Panc1 (cell line): ENCODE measurements around the gene FERMT3. TPM values are rescaled to one million over a fixed set of nuclear protein-coding genes. Genes with fewer than 3 reads are reported as not detected.

Source experiments
- ATAC-seq: fragments of 200-7000 bp; cut with Tn5 transposase; 2 replicates; pipeline ENCODE4 v1.9.1; 2020; ENCODE audit warnings: mild to moderate bottlenecking, moderate library complexity
- BruUV-seq: library from RNA; stranded (reverse); fragments of 400-500 nt; replicated peaks from 2 replicates; lab custom pipeline; 2021; lab: Mats Ljungman, UMichigan
- CTCF ChIA-PET: fragments of 300-600 bp; sonication (Branson Sonifier 250); formaldehyde crosslinking; loops from one replicate; lab custom pipeline; 2022; ENCODE audit warnings: antibody characterized with exemption; lab: Charles Lee
- POLR2A ChIA-PET: fragments of 300-600 bp; sonication (Branson Sonifier 250); formaldehyde crosslinking; loops from one replicate; lab custom pipeline; 2022; ENCODE audit warnings: antibody characterized with exemption; lab: Charles Lee
- DNase-seq: peaks from one replicate; pipeline ENCODE4 v3.0.0-alpha.2; 2010; ENCODE audit warnings: low read depth, low spot score
- H3K27ac ChIP-seq: 2 replicates; pipeline ENCODE4 v1.5.1; 2011; ENCODE audit warnings: mild to moderate bottlenecking, low read length, inconsistent platforms
- H3K27me3 ChIP-seq: fragments of 200-500 bp; sonication (Bioruptor generic); 2 replicates; pipeline ENCODE4 v1.6.0; 2014; ENCODE audit warnings: low read length, inconsistent platforms; ENCODE audit not compliant: control insufficient read depth, insufficient read depth
- H3K36me3 ChIP-seq: fragments of 200-500 bp; sonication (Bioruptor generic); 2 replicates; pipeline ENCODE4 v1.5.1; 2014; ENCODE audit warnings: inconsistent platforms, mild to moderate bottlenecking, low read length, moderate library complexity; ENCODE audit not compliant: control insufficient read depth, insufficient read depth
- H3K4me1 ChIP-seq: 2 replicates; pipeline ENCODE4 v1.5.1; 2011; ENCODE audit warnings: inconsistent platforms, mild to moderate bottlenecking, low read length, moderate library complexity; ENCODE audit not compliant: control insufficient read depth, insufficient read depth
- H3K4me3 ChIP-seq, 2 experiments: 2 replicates each; pipeline ENCODE4 v1.5.1; 2011 to 2012; ENCODE audit warnings: low read depth in 2 of 2, low read length in 2 of 2, mild to moderate bottlenecking in 2 of 2, inconsistent platforms in 1 of 2, moderate library complexity in 1 of 2
- H3K9me3 ChIP-seq: fragments of 200-500 bp; sonication (Bioruptor generic); 2 replicates; pipeline ENCODE4 v1.5.1; 2014; ENCODE audit warnings: low read depth, mild to moderate bottlenecking, inconsistent platforms, low read length, moderate library complexity; ENCODE audit not compliant: control insufficient read depth, insufficient read depth
- CTCF ChIP-seq: fragments of 450-650 bp; IDR thresholded peaks from 2 replicates; pipeline ENCODE4 v1.5.1; 2017; ENCODE audit warnings: mild to moderate bottlenecking
- POLR2AphosphoS5 ChIP-seq: IDR thresholded peaks from 2 replicates; pipeline ENCODE4 v1.6.1; 2012; ENCODE audit warnings: mild to moderate bottlenecking, low read depth, low read length, moderate library complexity
- REST ChIP-seq, 2 experiments: IDR thresholded peaks; 2 replicates each; pipeline ENCODE4 v1.6.1; 2011 to 2012; ENCODE audit warnings: low read depth in 2 of 2, control low read depth in 1 of 2, low read length in 1 of 2, mild to moderate bottlenecking in 1 of 2, moderate library complexity in 1 of 2; ENCODE audit not compliant: insufficient read depth in 1 of 2
- SIN3A ChIP-seq: IDR thresholded peaks from 2 replicates; pipeline ENCODE4 v1.6.1; 2012; ENCODE audit warnings: low read depth, mild to moderate bottlenecking, low read length, moderate library complexity, borderline replicate concordance; ENCODE audit not compliant: insufficient read depth
- TCF7L2 ChIP-seq: IDR thresholded peaks from 2 replicates; pipeline ENCODE4 v1.6.1; 2011; ENCODE audit warnings: mild to moderate bottlenecking, low read depth, low read length, inconsistent platforms
- in situ Hi-C: cut with HindIII; loops from 2 replicates; pipeline ENCODE4 v1.10.0; 2016; ENCODE audit warnings: low sequenced_read_pairs, low pct_unique_long_range_greater_than_20kb
- intact Hi-C: fragments of 100-400 bp; cut with micrococcal nuclease; formaldehyde crosslinking; loops from one replicate; pipeline ENCODE4 v1.10.0; 2022; ENCODE audit not compliant: unreplicated experiment
- total RNA-seq: library from RNA; stranded (reverse); gene quantifications from one replicate; pipeline ENCODE4 v1.2.1, GENCODE V29; 2021; ENCODE audit not compliant: unreplicated experiment

FERMT3 gene
- total RNA-seq, 1 experiment from 2014 or later, result 2.9 TPM

GRCh38 chr11:64246871-64247728 is 40.6 kb downstream of the FERMT3 start, which contains the start of gene PPP1R14B:
PPP1R14B (minus strand) TSS chr11:64246943; CDS start chr11:64246673, 270 bp downstream.
- ATAC-seq, result peak; percentile 67
- in situ Hi-C loops (no loop called here), intact Hi-C loops (loop anchor here (10.0 kb wide), 1 partner anchor 58 kb away; the partner anchor contains the start of genes CATSPERZ and ESRRA)
- CTCF ChIA-PET, result no interaction called here
- H3K9me3 ChIP-seq, result no peaks in the 10 kb centered on the region
- H3K27ac ChIP-seq, result peak within 1 kb of the TSS; percentile 99
- H3K4me3 ChIP-seq, result peak within 1 kb of the TSS; percentile 85 to 95
- POLR2A ChIA-PET, result no interaction called here
- TF ChIP-seq POLR2AphosphoS5, result peak; percentile 62; the same call in 1 of the 2 replicates
- TF ChIP-seq CTCF, result no peak
- TF ChIP-seq TCF7L2, result no peak
- no peak for TF ChIP-seq REST (IDR thresholded peaks at IDR 0.05; ENCODE audit: insufficient read depth in 1 of 2, low read depth in 2 of 2, low read length in 1 of 2)
- peak; percentile 63; the same call in 1 of the 2 replicates for TF ChIP-seq SIN3A
- BruUV-seq, result no TSS peak
- peaks cover 7% of the 10 kb centered on the region; the same call in 1 of the 2 replicates for H3K36me3 ChIP-seq
- DNase-seq, result no peak
- H3K4me1 ChIP-seq, result peaks cover 54% of the 10 kb centered on the region
- H3K27me3 ChIP-seq, result no peaks in the 10 kb centered on the region

GRCh38 chr11:64247729-64248531 is 41.4 kb downstream of the FERMT3 start:
- POLR2A ChIA-PET, result no interaction called here
- no TSS peak for BruUV-seq
- ATAC-seq, result no peak

More at GRCh38 chr11:64247729-64248531, 41.4 kb downstream of the FERMT3 start:
- Histone ChIP-seq H3K9me3 (no peaks in the 10 kb centered on the region), H3K36me3 (peaks cover 7% of the 10 kb centered on the region; the same call in 1 of the 2 replicates), H3K27ac (peak overlapping the region; percentile 99), H3K27me3 (no peaks in the 10 kb centered on the region), H3K4me3 (peak overlapping the region; percentile 85 to 94), H3K4me1 (peaks cover 55% of the 10 kb centered on the region)
- no peak for DNase-seq
- CTCF ChIA-PET, result interaction anchor here (0.6 kb wide), 1 partner anchor 40 kb away, joined by 5 read pairs; no protein-coding TSS in a partner anchor
- intact Hi-C loops (loop anchor here (10.0 kb wide), 1 partner anchor 57 kb away; the partner anchor contains the start of genes CATSPERZ and ESRRA), in situ Hi-C loops (no loop called here)
- TF ChIP-seq TCF7L2 (no peak), REST (IDR thresholded peaks at IDR 0.05; ENCODE audit: insufficient read depth in 1 of 2, low read depth in 2 of 2, low read length in 1 of 2) (no peak), SIN3A (no peak), CTCF (no peak), POLR2AphosphoS5 (no peak)
